Osteocyte (in vitro differentiated cells): ENCODE data around the gene KCNIP3. TPM values are rescaled to one million over a fixed set of nuclear protein-coding genes. Genes with fewer than 3 reads are reported as not detected.
A peak's percentile ranks its signal among the peaks of the same experiment; 100 is the strongest.
"Not testable (repeated sequence)": the region's sequence is repeated elsewhere in the genome, so short reads cannot be mapped to it uniquely, and the experiment has no call there.

Experiments
- DNase-seq: peaks from one replicate; pipeline ENCODE4 v3.0.0; 2021; ENCODE audit warnings: mixed read lengths; ENCODE audit not compliant: unreplicated experiment; ENCODE audit errors: extremely low spot score
- H3K27ac Mint-ChIP-seq: one replicate; pipeline ENCODE4 v1.8.0; 2021; ENCODE audit warnings: mild to moderate bottlenecking, mixed read lengths; ENCODE audit not compliant: unreplicated experiment
- H3K27me3 Mint-ChIP-seq: one replicate; pipeline ENCODE4 v1.8.0; 2021; ENCODE audit warnings: mixed read lengths; ENCODE audit not compliant: unreplicated experiment
- H3K36me3 Mint-ChIP-seq: one replicate; pipeline ENCODE4 v1.8.0; 2021; ENCODE audit warnings: mixed read lengths; ENCODE audit not compliant: unreplicated experiment
- H3K4me1 Mint-ChIP-seq: one replicate; pipeline ENCODE4 v1.8.0; 2021; ENCODE audit warnings: mixed read lengths; ENCODE audit not compliant: unreplicated experiment
- H3K4me3 Mint-ChIP-seq: one replicate; pipeline ENCODE4 v1.8.0; 2021; ENCODE audit warnings: mild to moderate bottlenecking, moderate library complexity, mixed read lengths; ENCODE audit not compliant: unreplicated experiment
- H3K9me3 Mint-ChIP-seq: one replicate; pipeline ENCODE4 v1.8.0; 2021; ENCODE audit warnings: mixed read lengths; ENCODE audit not compliant: unreplicated experiment
- total RNA-seq: library from RNA; stranded (reverse); gene quantifications from 2 replicates; pipeline ENCODE4 v1.2.1, GENCODE V29; 2021
- TF ChIP-seq, protein P1 (sequence below): fragments of 200-600 bp; sonication (generic); IDR thresholded peaks from 2 replicates; pipeline ENCODE4 v1.5.0; 2021; ENCODE audit warnings: antibody characterized with exemption, mild to moderate bottlenecking, moderate library complexity

The KCNIP3 gene
- total RNA-seq, 1 donor from 2014 or later: 1.4 TPM

GRCh38 chr2:95399061-95399460 is 101.9 kb downstream of the KCNIP3 start:
- Mint-ChIP-seq H3K27ac (no peak overlapping the region), H3K9me3 (no peaks in the 10 kb centered on the region), H3K27me3 (no peaks in the 10 kb centered on the region), H3K4me3 (no peak overlapping the region), H3K4me1 (peaks cover 26% of the 10 kb centered on the region), H3K36me3 (no peaks in the 10 kb centered on the region)
- TF ChIP-seq, protein P1, sequence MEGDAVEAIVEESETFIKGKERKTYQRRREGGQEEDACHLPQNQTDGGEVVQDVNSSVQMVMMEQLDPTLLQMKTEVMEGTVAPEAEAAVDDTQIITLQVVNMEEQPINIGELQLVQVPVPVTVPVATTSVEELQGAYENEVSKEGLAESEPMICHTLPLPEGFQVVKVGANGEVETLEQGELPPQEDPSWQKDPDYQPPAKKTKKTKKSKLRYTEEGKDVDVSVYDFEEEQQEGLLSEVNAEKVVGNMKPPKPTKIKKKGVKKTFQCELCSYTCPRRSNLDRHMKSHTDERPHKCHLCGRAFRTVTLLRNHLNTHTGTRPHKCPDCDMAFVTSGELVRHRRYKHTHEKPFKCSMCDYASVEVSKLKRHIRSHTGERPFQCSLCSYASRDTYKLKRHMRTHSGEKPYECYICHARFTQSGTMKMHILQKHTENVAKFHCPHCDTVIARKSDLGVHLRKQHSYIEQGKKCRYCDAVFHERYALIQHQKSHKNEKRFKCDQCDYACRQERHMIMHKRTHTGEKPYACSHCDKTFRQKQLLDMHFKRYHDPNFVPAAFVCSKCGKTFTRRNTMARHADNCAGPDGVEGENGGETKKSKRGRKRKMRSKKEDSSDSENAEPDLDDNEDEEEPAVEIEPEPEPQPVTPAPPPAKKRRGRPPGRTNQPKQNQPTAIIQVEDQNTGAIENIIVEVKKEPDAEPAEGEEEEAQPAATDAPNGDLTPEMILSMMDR: no peak
- DNase-seq: no peak

GRCh38 chr2:95401480-95401879 is 104.3 kb downstream of the KCNIP3 start:
- Mint-ChIP-seq H3K4me1 (peaks cover 28% of the 10 kb centered on the region), H3K27me3 (no peaks in the 10 kb centered on the region), H3K4me3 (peak overlapping the region; percentile 99), H3K27ac (no peak overlapping the region), H3K36me3 (no peaks in the 10 kb centered on the region), H3K9me3 (no peaks in the 10 kb centered on the region)
- peak; percentile 51 for DNase-seq
- TF ChIP-seq, protein P1: no peak

GRCh38 chr2:95402004-95402369 is 104.8 kb downstream of the KCNIP3 start:
- not testable (repeated sequence) for H3K27me3 Mint-ChIP-seq, H3K9me3 Mint-ChIP-seq, H3K36me3 Mint-ChIP-seq
- Mint-ChIP-seq H3K4me3 (peak overlapping the region; percentile 99), H3K4me1 (peaks cover 28% of the 10 kb centered on the region), H3K27ac (peak overlapping the region; percentile 97)
- DNase-seq: peak; percentile 74

DNA sequence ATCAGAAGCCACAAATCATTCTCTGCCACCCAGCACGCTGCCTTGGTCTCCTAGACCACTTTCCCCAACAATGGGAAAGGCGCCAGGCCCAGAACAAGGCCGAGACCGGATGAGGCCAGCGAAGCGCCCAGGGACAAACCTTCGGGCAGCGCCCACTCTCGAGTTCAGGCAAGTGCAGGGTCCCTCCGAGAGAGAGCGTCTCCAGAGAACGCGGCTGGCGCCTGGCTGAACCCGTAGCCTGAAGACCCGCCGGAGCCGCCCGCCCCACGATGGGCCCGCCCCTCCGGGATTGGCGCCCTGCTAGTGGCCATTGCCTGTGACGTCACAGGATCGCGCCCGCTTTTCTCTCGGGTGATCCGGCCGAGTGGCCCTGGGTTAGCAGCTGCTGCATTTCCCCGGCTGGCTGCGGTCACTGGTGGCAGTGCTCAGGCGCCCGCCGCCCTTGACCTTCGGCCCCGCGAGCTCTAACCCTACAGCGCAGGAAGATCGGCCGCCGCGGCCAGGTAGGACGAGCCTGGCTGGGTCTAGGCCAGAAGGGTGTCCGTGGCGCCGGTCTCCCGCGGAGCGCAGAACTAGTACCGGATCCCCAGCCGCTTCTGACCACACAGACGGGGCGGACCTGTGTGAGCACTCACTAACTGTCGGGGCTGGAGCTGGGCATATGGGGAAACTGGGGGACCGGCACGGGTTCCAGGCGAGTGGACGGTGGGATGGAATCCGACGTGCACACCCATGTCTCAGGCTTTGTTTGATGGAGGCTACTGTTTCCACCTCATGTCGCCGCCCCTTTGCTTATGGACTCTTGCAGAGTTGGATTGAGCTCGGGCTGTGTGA is 105.4 kb downstream of the KCNIP3 start, which contains the start of gene FAHD2A:
TSS of gene FAHD2A (plus strand) at position 339 of the 834 bp plus-strand sequence. CDS start 2,851 bp downstream, outside the sequence.
- no peaks in the 10 kb centered on the region for H3K9me3 Mint-ChIP-seq
- TF ChIP-seq, protein P1: no peak
- H3K36me3 Mint-ChIP-seq: no peaks in the 10 kb centered on the region
- H3K4me3 Mint-ChIP-seq: peak within 1 kb of the TSS; percentile 99
- peaks cover 28% of the 10 kb centered on the region for H3K4me1 Mint-ChIP-seq
- peak within 1 kb of the TSS; percentile 97 for H3K27ac Mint-ChIP-seq
- no peaks in the 10 kb centered on the region for H3K27me3 Mint-ChIP-seq
- DNase-seq: peak; percentile 97

DNA sequence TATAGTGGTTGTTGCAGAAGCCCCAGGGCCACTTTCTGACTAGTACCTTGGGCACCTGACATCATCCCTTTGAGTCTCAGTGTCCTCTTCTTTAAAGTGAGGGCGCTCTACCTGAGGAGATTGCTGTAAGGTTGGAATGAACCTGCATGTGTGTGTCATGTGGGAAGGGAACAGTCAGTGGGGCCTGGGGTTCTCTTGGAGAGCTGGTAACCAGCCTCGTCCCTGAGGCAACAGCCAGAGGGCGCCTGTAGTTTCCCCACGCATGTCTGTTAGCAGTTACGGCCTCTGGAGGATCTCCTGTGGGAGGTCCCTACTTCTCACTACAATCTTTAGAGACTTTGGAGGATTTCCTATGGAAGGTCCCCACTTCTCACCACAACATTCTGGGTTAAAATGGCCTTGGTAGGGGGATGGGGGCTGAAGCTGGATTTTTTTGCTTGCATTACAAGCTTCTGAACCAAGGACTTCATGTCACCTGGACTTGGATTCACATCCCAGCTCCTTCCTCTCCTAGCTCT is 106.1 kb downstream of the KCNIP3 start:
- Mint-ChIP-seq H3K4me3 (peak overlapping the region; percentile 99), H3K27ac (peak overlapping the region; percentile 97), H3K4me1 (peaks cover 28% of the 10 kb centered on the region)
- not testable (repeated sequence) for H3K9me3 Mint-ChIP-seq, H3K36me3 Mint-ChIP-seq, H3K27me3 Mint-ChIP-seq
- DNase-seq: peak; percentile 72
- TF ChIP-seq, protein P1: peak; percentile 56

- H3K27ac Mint-ChIP-seq, H3K9me3 Mint-ChIP-seq, H3K36me3 Mint-ChIP-seq, H3K27me3 Mint-ChIP-seq: not testable (repeated sequence)
- DNase-seq: peak; percentile 56
- Mint-ChIP-seq H3K4me3 (peak overlapping the region; percentile 99), H3K4me1 (peaks cover 28% of the 10 kb centered on the region)
These were observed 106.7 kb downstream of the KCNIP3 start for GRCh38 chr2:95403824-95404223.

- DNase-seq: peak; percentile 51
- not testable (repeated sequence) for H3K36me3 Mint-ChIP-seq, H3K27me3 Mint-ChIP-seq, H3K27ac Mint-ChIP-seq, H3K9me3 Mint-ChIP-seq
- peak overlapping the region; percentile 10 for H3K4me3 Mint-ChIP-seq
- H3K4me1 Mint-ChIP-seq: peaks cover 28% of the 10 kb centered on the region
These were observed 107.5 kb downstream of the KCNIP3 start for GRCh38 chr2:95404676-95405075.

DNA sequence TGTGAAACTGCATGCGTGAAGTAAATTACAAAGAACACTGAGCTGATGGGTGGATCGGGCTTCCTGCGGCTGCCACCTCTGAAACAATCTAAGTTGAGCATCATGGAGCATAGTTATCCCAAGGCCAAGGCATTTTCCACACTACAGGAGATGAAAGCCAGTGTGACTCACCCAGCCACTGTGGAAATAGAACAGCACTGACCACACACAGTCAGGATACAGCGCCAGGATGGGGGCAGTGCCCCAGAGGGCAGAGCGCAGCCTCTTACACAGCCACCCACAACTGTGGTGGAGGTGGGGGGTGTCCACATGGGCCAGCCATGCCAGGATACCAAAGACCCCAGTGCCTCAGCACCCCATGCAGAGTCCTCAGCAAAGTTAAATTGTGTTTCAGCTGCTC is 114.1 kb downstream of the KCNIP3 start:
- H3K27me3 Mint-ChIP-seq, H3K36me3 Mint-ChIP-seq, H3K27ac Mint-ChIP-seq, H3K4me1 Mint-ChIP-seq, H3K9me3 Mint-ChIP-seq, DNase-seq, H3K4me3 Mint-ChIP-seq: not testable (repeated sequence)
